Measurements from ENCODE around the gene SYT7.
A peak's percentile ranks its signal among the peaks of the same experiment; 100 is the strongest.

The SYT7 gene

GRCh38 chr11:61515686-61516085, 65.2 kb downstream of the SYT7 start:
- H3K27me3 ChIP-seq (ENCODE audit: control insufficient read depth, insufficient read depth, low read length): peaks cover 28% of the 10 kb centered on the region
- no peak overlapping the region for H3K9ac ChIP-seq (ENCODE audit: low read depth, low read length)
- H3K36me3 ChIP-seq (ENCODE audit: insufficient read depth, low read length): no peaks in the 10 kb centered on the region
- no peak overlapping the region for H3K4me3 ChIP-seq (ENCODE audit: low read length)
- H3K4me1 ChIP-seq (ENCODE audit: control insufficient read depth, insufficient read depth, low read length): no peaks in the 10 kb centered on the region
- no peak overlapping the region for H3K4me2 ChIP-seq (ENCODE audit: low read length)
- H3K9me3 ChIP-seq (replicated peaks; ENCODE audit: low read length): no peaks in the 10 kb centered on the region

DNA sequence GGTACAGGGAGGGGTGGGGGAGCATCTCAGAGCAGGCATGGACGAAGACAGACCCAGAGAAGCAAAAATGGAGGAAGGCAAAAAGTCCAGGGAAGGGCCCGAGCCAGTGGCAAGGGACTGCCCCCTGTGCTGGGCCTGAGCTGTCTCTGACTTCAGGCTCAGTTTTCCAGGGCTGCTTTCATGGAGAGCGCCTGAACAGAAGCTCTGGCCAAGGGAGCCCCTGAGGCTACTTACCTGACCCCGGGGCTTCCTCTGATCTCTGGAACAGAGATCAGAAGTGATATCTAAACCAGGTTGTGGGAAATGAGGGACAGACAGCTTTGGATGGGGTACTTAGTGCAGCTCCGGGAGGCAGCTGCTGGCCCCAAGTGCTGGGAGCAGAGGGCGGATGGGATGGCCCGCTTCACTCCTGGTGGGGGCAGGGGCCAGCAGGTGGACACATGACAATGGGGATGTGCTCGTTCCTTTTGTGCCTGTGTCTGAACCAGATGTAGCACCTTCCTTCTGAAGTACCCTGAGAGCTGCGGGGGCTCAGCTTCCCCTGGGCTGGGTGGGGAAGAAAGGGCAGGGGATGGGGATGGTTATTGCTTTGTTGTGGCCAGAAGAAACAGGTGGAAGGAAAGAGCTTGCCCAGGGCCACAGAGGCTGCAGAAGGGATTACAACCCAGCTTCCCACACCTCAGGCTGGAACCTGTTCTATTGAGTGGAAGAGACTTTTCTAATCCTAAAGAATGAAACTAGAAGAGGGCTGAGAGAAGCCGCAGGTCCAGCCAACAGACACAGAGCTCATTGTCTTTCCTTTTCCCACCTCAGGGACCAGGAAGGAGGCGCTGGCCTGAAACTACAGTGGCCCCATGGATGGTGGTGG, 66.6 kb downstream of the SYT7 start:
- Histone ChIP-seq H3K36me3 (ENCODE audit: insufficient read depth, low read length) (no peaks in the 10 kb centered on the region), H3K4me3 (ENCODE audit: low read length) (no peak overlapping the region), H3K4me1 (ENCODE audit: control insufficient read depth, insufficient read depth, low read length) (peaks cover 4% of the 10 kb centered on the region), H3K9me3 (replicated peaks; ENCODE audit: low read length) (no peaks in the 10 kb centered on the region), H3K4me2 (ENCODE audit: low read length) (no peak overlapping the region), H3K9ac (ENCODE audit: low read depth, low read length) (no peak overlapping the region), H3K27me3 (ENCODE audit: control insufficient read depth, insufficient read depth, low read length) (peaks cover 42% of the 10 kb centered on the region)

- Histone ChIP-seq H3K4me2 (ENCODE audit: low read length) (no peak overlapping the region), H3K27me3 (ENCODE audit: control insufficient read depth, insufficient read depth, low read length) (peaks cover 45% of the 10 kb centered on the region), H3K4me3 (ENCODE audit: low read length) (no peak overlapping the region), H3K4me1 (ENCODE audit: control insufficient read depth, insufficient read depth, low read length) (peaks cover 9% of the 10 kb centered on the region), H3K36me3 (ENCODE audit: insufficient read depth, low read length) (no peaks in the 10 kb centered on the region), H3K9ac (ENCODE audit: low read depth, low read length) (no peak overlapping the region), H3K9me3 (replicated peaks; ENCODE audit: low read length) (no peaks in the 10 kb centered on the region)
Observed at GRCh38 chr11:61513143-61513765, 67.6 kb downstream of the SYT7 start.

DNA sequence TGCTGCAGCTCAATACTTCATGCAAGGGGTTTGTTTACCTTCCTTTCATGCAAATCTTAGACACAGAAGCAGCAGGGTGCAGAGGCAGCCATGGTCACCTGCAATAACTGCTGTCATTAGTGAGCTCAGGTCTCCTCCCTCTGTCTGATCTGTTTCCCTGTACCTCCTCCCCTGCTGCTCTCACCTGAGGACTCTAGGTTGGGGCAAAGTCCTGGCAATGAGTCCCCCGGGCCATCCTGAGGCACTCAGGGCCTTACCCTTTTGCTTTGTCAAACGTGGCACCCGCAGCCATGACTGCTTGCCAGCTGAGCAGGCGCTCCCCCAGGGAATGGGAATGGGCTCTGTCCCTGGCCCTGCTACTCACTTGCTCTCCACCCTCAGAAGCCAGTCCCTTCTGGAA, 68.4 kb downstream of the SYT7 start:
- H3K4me3 ChIP-seq (ENCODE audit: low read length): no peak overlapping the region
- no peaks in the 10 kb centered on the region for H3K36me3 ChIP-seq (ENCODE audit: insufficient read depth, low read length)
- peaks cover 9% of the 10 kb centered on the region for H3K4me1 ChIP-seq (ENCODE audit: control insufficient read depth, insufficient read depth, low read length)
- H3K9me3 ChIP-seq (replicated peaks; ENCODE audit: low read length): no peaks in the 10 kb centered on the region
- H3K27me3 ChIP-seq (ENCODE audit: control insufficient read depth, insufficient read depth, low read length): peaks cover 53% of the 10 kb centered on the region
- H3K4me2 ChIP-seq (ENCODE audit: low read length): no peak overlapping the region
- H3K9ac ChIP-seq (ENCODE audit: low read depth, low read length): no peak overlapping the region

GRCh38 chr11:61511383-61511782, 69.5 kb downstream of the SYT7 start:
- Histone ChIP-seq H3K9me3 (replicated peaks; ENCODE audit: low read length) (no peaks in the 10 kb centered on the region), H3K4me3 (ENCODE audit: low read length) (no peak overlapping the region), H3K9ac (ENCODE audit: low read depth, low read length) (no peak overlapping the region), H3K4me2 (ENCODE audit: low read length) (no peak overlapping the region), H3K27me3 (ENCODE audit: control insufficient read depth, insufficient read depth, low read length) (peaks cover 57% of the 10 kb centered on the region), H3K4me1 (ENCODE audit: control insufficient read depth, insufficient read depth, low read length) (peaks cover 9% of the 10 kb centered on the region), H3K36me3 (ENCODE audit: insufficient read depth, low read length) (no peaks in the 10 kb centered on the region)

GRCh38 chr11:61510974-61511373, 69.9 kb downstream of the SYT7 start:
- H3K4me1 ChIP-seq (ENCODE audit: control insufficient read depth, insufficient read depth, low read length): peaks cover 13% of the 10 kb centered on the region
- H3K9me3 ChIP-seq (replicated peaks; ENCODE audit: low read length): no peaks in the 10 kb centered on the region
- no peak overlapping the region for H3K9ac ChIP-seq (ENCODE audit: low read depth, low read length)
- no peak overlapping the region for H3K4me3 ChIP-seq (ENCODE audit: low read length)
- H3K27me3 ChIP-seq (ENCODE audit: control insufficient read depth, insufficient read depth, low read length): peaks cover 61% of the 10 kb centered on the region
- no peaks in the 10 kb centered on the region for H3K36me3 ChIP-seq (ENCODE audit: insufficient read depth, low read length)
- no peak overlapping the region for H3K4me2 ChIP-seq (ENCODE audit: low read length)

- H3K27me3 ChIP-seq (ENCODE audit: control insufficient read depth, insufficient read depth, low read length): peaks cover 63% of the 10 kb centered on the region
- H3K36me3 ChIP-seq (ENCODE audit: insufficient read depth, low read length): no peaks in the 10 kb centered on the region
- peaks cover 20% of the 10 kb centered on the region for H3K4me1 ChIP-seq (ENCODE audit: control insufficient read depth, insufficient read depth, low read length)
Observed at GRCh38 chr11:61510166-61510919, 70.5 kb downstream of the SYT7 start.

GRCh38 chr11:61509043-61510029, 71.5 kb downstream of the SYT7 start:
- H3K9me3 ChIP-seq (replicated peaks; ENCODE audit: low read length): no peaks in the 10 kb centered on the region
- H3K36me3 ChIP-seq (ENCODE audit: insufficient read depth, low read length): no peaks in the 10 kb centered on the region
- no peak overlapping the region for H3K9ac ChIP-seq (ENCODE audit: low read depth, low read length)
- H3K4me3 ChIP-seq (ENCODE audit: low read length): peak overlapping the region; percentile 53
- peaks cover 66% of the 10 kb centered on the region for H3K27me3 ChIP-seq (ENCODE audit: control insufficient read depth, insufficient read depth, low read length)
- peak overlapping the region; percentile 81 for H3K4me2 ChIP-seq (ENCODE audit: low read length)
- H3K4me1 ChIP-seq (ENCODE audit: control insufficient read depth, insufficient read depth, low read length): peaks cover 24% of the 10 kb centered on the region

More at GRCh38 chr11:61510166-61510919, 70.5 kb downstream of the SYT7 start:
- H3K9me3 ChIP-seq (replicated peaks; ENCODE audit: low read length): no peaks in the 10 kb centered on the region
- H3K4me2 ChIP-seq (ENCODE audit: low read length): no peak overlapping the region
- H3K9ac ChIP-seq (ENCODE audit: low read depth, low read length): no peak overlapping the region
- no peak overlapping the region for H3K4me3 ChIP-seq (ENCODE audit: low read length)

DNA sequence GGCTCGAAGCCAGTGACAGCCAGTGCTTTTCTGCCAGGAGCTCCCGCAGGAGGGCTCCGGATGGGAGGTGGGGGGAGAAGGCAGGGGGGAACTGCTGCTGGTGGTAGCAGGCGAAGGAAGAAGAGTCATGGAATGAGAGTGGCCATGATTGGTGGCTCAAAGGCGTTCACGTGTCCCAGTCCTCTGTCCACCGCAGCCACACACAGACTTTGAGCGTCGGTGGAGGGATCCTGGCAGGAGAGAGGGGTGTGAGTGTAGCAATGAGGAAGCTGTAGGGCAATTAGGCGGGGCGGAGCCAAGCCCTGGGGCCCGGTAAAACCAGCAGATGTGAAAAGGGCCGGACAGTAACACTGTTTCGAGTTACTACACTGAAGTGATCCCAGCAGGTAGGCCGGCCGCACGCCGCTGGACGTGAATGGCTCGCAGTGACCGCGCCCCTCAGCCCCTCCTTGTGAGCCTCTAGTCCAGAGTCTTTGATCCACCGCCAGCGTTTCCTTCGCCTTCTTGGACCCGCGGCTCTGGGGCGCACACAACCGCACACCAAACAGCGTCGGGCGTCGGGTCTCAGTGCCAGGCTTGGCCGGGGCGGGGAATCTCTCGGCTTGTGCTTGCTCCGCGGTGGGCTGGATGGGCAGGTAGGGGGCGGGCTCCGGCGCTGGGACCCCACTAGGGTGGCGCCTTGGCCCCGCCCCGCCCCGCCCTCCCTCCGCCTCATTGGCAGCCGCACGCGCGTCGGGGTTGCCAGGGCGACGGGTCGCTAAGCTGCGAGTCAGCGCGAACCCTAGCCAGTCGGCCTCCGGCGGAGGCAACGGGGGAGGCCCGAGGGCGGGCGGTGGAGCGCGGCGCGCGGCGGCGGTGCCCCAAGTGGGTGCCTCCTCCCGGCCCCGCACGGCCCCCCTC, 72.7 kb downstream of the SYT7 start, which contains the start of gene LRRC10B:
LRRC10B (plus strand) TSS at position 788 of the 900 bp plus-strand sequence. CDS start 250 bp downstream, outside the sequence.
- Histone ChIP-seq H3K36me3 (ENCODE audit: insufficient read depth, low read length) (no peaks in the 10 kb centered on the region), H3K27me3 (ENCODE audit: control insufficient read depth, insufficient read depth, low read length) (peaks cover 64% of the 10 kb centered on the region), H3K4me3 (ENCODE audit: low read length) (peak within 1 kb of the TSS; percentile 53), H3K4me1 (ENCODE audit: control insufficient read depth, insufficient read depth, low read length) (peaks cover 24% of the 10 kb centered on the region), H3K9me3 (replicated peaks; ENCODE audit: low read length) (no peaks in the 10 kb centered on the region), H3K9ac (ENCODE audit: low read depth, low read length) (no peak within 1 kb of the TSS), H3K4me2 (ENCODE audit: low read length) (peak within 1 kb of the TSS; percentile 81)
